Glomerular endothelial cell (primary cell): ENCODE results near the gene COQ10A. TPM values are rescaled to one million over a fixed set of nuclear protein-coding genes. Genes with fewer than 3 reads are reported as not detected.
"Not testable (repeated sequence)": the region's sequence is repeated elsewhere in the genome, so short reads cannot be mapped to it uniquely, and the experiment has no call there.

Source experiments
- DNase-seq: peaks from one replicate; pipeline ENCODE4 v3.0.0-alpha.2; 2011; ENCODE audit warnings: low read depth, low spot score; ENCODE audit errors: extremely low read depth
- total RNA-seq: library from RNA; depleted of rRNA; stranded (reverse); fragments of >200 nt; gene quantifications from 2 replicates; pipeline ENCODE4 v1.2.3, GENCODE V29; 2015

COQ10A gene
- total RNA-seq, 1 donor from 2014 or later, result 15.9 TPM

GRCh38 chr12:56242986-56243385, 23.8 kb upstream of the COQ10A start:
- no peak for DNase-seq

- no peak for DNase-seq
These were observed 23.0 kb upstream of the COQ10A start for GRCh38 chr12:56243731-56244181.

- no peak for DNase-seq
These were observed 22.2 kb upstream of the COQ10A start for GRCh38 chr12:56244494-56244893.

- no peak for DNase-seq
These were observed 18.8 kb upstream of the COQ10A start for GRCh38 chr12:56247923-56248322.

GRCh38 chr12:56248711-56249110, 18.0 kb upstream of the COQ10A start:
- no peak for DNase-seq

GRCh38 chr12:56252649-56253048, 14.1 kb upstream of the COQ10A start:
- DNase-seq, result no peak

- DNase-seq, result no peak
These were observed 13.7 kb upstream of the COQ10A start for GRCh38 chr12:56253091-56253490.

- no peak for DNase-seq
These were observed 11.1 kb upstream of the COQ10A start for GRCh38 chr12:56255671-56256070.

- no peak for DNase-seq
These were observed 10.3 kb upstream of the COQ10A start for GRCh38 chr12:56256326-56256960.

GRCh38 chr12:56257071-56257470, 9.7 kb upstream of the COQ10A start:
- no peak for DNase-seq

GRCh38 chr12:56257491-56258067, 9.2 kb upstream of the COQ10A start:
- no peak for DNase-seq

GRCh38 chr12:56258068-56258819, 8.5 kb upstream of the COQ10A start, which contains the start of gene ANKRD52:
TSS of gene ANKRD52 (minus strand) at chr12:56258384. CDS start at chr12:56258269, 115 bp downstream.
- DNase-seq, result no peak

- no peak for DNase-seq
These were observed 7.9 kb upstream of the COQ10A start for GRCh38 chr12:56258820-56259183.

GRCh38 chr12:56260380-56260779, 6.4 kb upstream of the COQ10A start:
- DNase-seq, result no peak

- no peak for DNase-seq
These were observed 5.8 kb upstream of the COQ10A start for GRCh38 chr12:56260921-56261320.

- DNase-seq, result no peak
These were observed 5.1 kb upstream of the COQ10A start for GRCh38 chr12:56261503-56262232.

- not testable (repeated sequence) for DNase-seq
These were observed 3.8 kb upstream of the COQ10A start for GRCh38 chr12:56262955-56263354.

- not testable (repeated sequence) for DNase-seq
These were observed 562 bp upstream of the COQ10A start for GRCh38 chr12:56266068-56266692.

GRCh38 chr12:56267443-56268071, 815 bp downstream of the COQ10A start:
- DNase-seq, result no peak

- no peak for DNase-seq
These were observed 4.3 kb downstream of the COQ10A start for GRCh38 chr12:56271031-56271430.
